Astrocyte of the cerebellum (primary cell): ENCODE results near the gene PECR.
"Not testable (repeated sequence)": the region's sequence is repeated elsewhere in the genome, so short reads cannot be mapped to it uniquely, and the experiment has no call there.

ENCODE experiments used
- DNase-seq: peaks from one replicate; pipeline ENCODE4 v3.0.0-alpha.2; 2011; ENCODE audit warnings: low read depth
- H3K4me3 ChIP-seq: 2 replicates; pipeline ENCODE4 v1.5.1; 2011; ENCODE audit warnings: mild to moderate bottlenecking, low read depth, low read length, moderate library complexity
- in situ Hi-C: cut with HindIII; loops from 2 replicates; pipeline ENCODE4 v1.10.0; 2017; ENCODE audit warnings: low sequenced_read_pairs
- TF ChIP-seq, protein P1 (sequence below): IDR thresholded peaks from 2 replicates; pipeline ENCODE4 v1.5.1; 2012; ENCODE audit warnings: low read length, low read depth, moderate library complexity, mild to moderate bottlenecking; ENCODE audit errors: missing control alignments

The PECR gene

DNA sequence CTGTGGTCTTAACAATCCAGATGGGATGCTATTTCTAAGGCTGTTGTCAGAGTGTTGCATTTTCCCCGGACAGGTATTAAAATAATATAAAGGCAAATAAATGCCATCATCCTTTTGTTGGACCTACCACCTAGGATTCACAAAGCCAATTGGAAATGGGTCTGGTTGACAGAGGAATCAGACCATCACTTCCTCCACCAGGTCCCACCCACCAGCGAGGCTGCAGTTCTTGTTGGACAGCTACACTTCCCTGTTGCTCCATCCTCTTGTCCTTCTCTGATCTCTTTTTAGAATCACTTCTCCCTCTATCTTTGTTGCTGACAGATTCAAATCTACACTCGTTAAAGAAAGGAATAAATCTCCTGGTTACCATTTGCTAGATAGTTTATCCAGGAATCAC is 1.2 kb upstream of the PECR start:
- TF ChIP-seq, protein P1, sequence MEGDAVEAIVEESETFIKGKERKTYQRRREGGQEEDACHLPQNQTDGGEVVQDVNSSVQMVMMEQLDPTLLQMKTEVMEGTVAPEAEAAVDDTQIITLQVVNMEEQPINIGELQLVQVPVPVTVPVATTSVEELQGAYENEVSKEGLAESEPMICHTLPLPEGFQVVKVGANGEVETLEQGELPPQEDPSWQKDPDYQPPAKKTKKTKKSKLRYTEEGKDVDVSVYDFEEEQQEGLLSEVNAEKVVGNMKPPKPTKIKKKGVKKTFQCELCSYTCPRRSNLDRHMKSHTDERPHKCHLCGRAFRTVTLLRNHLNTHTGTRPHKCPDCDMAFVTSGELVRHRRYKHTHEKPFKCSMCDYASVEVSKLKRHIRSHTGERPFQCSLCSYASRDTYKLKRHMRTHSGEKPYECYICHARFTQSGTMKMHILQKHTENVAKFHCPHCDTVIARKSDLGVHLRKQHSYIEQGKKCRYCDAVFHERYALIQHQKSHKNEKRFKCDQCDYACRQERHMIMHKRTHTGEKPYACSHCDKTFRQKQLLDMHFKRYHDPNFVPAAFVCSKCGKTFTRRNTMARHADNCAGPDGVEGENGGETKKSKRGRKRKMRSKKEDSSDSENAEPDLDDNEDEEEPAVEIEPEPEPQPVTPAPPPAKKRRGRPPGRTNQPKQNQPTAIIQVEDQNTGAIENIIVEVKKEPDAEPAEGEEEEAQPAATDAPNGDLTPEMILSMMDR: no peak
- in situ Hi-C loops: no loop called here
- no peak for DNase-seq
- peak overlapping the region; percentile 72 for H3K4me3 ChIP-seq

DNA sequence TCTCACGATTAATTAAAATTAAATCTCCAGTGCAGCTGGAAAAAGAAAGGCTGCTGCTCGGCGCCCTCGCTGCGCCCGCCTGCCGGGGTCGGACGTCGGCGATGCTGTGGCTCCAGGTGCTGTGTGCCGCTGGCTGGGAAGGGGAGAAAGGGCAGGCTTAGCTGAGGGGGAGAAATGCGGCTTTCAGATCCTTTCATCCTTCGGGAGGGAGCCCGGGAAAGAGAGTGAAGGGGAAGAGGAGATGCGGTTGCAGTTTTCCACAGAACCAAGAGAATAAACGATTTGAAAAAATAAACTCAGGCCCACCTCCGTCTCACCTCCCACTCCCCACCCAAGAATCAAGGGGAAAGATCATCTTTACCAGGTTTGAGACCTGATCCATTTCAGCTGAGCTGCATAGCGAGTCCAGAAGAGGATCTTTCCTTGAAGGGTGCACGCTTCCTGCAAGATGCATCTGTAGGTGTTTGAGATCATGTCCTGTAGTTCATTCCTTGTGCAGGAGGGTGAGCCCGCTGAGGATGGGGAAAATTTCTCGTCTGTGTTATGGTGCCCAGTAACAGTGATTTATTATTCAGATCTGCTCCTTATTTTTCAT is 605 bp upstream of the PECR start:
- H3K4me3 ChIP-seq: peak overlapping the region; percentile 72
- TF ChIP-seq, protein P1: no peak
- in situ Hi-C loops: no loop called here
- no peak for DNase-seq

DNA sequence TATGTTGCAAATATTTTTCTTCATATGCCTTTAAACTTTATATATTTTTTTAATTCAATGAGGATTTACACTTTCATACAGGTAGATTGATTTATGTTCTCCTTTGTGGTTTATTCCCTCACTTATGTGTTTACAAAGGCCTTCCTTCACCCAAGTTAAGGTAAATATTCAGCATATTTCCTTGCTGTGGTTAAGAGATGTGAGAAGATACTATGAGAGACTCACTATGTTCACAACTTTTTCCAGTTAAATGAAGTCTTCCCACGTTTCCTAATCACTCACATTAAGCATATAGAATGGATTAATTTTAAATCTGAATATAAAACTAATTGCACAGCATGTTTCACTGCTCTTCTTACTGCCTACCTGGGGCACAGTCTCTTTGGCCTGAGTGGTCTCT is 597 bp downstream of the PECR start:
- DNase-seq: no peak
- in situ Hi-C loops: no loop called here
- TF ChIP-seq, protein P1: no peak
- peak overlapping the region; percentile 72 for H3K4me3 ChIP-seq

DNA sequence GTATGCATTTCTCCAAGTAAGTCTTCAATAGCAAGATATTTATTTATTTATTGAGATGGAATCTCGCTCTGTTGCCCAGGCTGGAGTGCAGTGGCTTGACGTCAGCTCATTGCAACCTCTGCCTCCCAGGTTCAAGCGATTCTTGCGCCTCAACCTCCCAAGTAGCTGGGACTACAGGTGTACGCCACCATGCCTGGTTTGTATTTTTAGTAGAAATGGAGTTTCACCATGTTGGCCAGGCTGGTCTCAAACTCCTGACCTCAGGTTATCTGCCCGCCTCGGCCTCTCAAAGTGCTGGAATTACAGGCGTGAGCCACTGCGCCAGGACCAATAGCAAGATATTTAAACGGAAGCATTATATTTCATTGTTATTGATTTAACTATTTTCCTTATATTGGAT is 1.6 kb downstream of the PECR start:
- in situ Hi-C loops, DNase-seq, H3K4me3 ChIP-seq: not testable (repeated sequence)

DNA sequence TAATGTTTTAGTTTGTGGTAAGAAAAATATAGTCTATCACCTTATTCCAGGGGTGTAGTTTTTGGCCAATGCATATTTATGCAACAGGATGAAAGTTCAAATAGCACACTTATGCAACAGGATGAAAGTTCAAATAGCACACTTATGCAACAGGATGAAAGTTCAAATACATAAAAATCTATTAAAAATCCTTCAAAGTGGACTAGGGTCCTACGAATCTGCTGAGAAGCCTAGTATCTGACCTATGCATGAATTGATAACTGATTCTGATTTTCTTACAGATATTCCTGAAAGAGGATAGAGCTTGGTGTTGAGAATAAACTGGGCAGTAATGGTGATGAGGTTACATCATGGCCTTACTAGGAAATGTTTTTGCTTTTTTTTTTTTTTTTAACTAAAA is 2.8 kb downstream of the PECR start:
- DNase-seq: no peak
- in situ Hi-C loops: no loop called here
- TF ChIP-seq, protein P1: no peak
- no peak overlapping the region for H3K4me3 ChIP-seq

DNA sequence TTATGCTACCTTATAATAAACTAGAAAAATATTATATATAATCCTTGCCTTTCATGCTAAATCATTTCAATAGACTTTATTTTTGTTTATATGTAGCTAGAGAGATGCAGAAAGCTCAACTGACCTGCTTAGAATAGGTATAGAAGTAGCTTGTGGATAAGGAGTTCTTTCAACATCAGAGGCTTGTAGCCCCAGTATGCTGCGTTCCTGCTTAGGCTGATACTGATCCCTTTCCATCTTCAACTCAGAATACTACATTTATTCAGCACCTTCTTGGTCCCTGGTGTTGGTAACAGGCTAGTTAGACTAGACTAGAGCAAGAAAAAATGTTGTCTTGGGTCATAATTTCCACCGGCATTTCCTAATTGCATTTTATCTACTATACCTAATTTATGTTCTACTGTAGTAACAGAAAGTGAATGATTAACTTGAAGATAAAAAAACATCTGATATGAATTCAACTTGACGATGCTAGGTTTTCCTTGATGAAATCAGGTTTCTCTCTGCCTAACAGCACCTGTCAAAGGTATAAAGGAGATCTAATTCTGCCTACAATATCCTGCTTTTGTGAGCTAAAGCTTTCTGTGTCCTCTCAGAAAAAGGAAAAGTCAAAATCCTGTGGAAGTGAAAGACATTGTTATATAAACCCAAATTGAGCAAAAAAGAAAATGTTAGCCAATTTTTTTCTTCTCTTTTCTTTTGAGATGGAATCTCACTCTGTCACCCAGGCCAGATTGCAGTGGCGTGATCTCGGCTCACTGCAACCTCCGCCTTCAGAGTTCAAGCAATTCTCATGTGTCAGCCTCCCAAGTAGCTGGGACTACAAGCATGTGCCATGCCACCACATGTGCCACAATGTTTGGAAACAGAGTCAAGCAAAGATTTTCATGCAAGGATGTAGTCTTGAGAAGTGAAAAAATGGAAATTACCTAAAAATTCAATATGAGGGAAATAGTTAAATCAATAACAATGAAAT is 5.8 kb downstream of the PECR start:
- no peak for DNase-seq
- H3K4me3 ChIP-seq: no peak overlapping the region
- TF ChIP-seq, protein P1: no peak
- in situ Hi-C loops: no loop called here

DNA sequence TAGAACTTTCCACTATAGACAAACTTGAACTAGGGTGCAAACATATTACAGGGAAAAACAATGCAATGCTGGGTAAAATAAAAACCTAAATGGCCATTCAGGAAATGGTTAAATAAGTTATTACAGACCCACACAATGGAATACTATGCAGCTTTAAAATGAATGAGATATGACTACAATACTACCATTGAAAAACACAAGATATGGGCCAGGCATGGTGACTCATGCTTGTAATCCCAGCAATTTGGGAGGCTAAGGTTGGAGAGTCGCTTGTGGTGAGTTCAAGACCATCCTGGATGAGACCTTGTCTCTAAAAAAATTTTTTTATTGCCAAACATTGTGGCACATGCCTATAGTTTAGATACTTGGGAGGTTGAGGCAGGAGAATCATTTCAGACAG is 6.8 kb downstream of the PECR start:
- no peak for DNase-seq
- H3K4me3 ChIP-seq: no peak overlapping the region
- TF ChIP-seq, protein P1: no peak
- in situ Hi-C loops: no loop called here
